ENCODE measurements around the gene NPIPB2.

NPIPB2 gene

DNA sequence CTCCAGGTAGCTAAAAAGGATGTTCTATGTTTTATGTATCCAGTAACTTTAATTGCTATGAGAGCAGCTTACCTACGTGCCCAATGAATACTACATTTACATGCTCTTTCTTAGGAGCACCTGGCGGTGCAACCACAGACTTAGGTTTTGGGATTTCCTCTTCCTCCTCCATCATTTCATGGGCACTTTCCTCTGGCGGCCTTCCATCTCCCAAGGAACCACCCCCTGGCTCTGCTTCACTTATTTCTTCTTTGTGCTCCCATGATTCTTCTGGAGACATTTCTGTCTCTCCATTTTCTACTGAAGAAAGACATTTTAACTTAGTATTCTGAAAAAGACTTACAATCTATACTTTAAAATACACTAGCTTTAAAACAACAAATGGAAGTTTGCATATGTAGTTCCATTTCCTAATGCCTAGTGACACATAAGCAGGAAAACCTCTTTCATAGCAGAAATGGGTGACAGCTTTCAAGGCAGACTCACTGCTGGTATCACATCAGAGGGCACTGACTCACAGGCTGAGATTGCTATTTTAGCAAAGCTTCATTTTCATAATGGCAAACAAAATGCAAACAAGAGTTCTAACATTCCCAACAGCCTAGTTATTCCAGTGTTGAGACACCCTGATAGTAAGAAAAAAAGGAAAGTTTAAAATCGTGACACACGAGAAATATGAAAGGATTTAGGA is 45.2 kb downstream of the NPIPB2 start:
- DNase-seq, result no peak

GRCh38 chr16:11893571-11893970 is 48.3 kb downstream of the NPIPB2 start:
- no peak for DNase-seq

- no peak for DNase-seq
Observed at GRCh38 chr16:11892761-11893160, 49.1 kb downstream of the NPIPB2 start.

DNA sequence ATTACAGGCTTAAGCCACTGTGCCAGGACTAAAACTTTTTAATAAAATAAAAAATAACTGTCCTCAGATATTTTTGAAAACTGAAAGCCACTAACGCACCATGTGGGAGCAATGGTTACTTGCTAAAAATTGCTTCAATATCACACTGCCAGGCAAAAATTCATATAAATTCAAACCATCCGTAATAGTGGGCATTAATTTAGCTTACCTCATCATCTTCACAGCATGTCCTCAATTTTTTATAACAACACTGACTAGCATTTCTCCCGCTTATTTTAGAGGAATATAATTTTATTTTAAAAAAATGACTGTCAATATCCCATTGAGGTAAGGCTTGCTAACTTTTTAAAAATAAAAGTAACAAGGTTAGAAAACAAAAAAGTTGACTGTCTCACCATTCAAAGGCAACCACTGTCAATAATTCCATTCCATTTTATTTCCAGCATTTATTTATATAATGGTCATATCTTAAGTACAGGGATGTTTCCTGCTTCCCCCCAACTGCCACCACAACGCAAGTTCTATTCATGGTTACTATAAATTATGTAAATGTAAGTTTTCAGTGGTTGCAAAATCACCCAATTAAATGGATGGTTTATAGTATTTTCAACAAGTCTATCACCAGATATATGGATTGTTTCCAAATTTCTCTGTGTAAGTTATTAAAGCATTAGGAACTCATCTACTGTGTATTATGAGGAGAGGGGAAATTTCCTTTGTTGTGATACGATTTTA is 51.4 kb downstream of the NPIPB2 start:
- no peak for DNase-seq

GRCh38 chr16:11886881-11887280 is 55.0 kb downstream of the NPIPB2 start:
- DNase-seq, result no peak

- no peak for DNase-seq
Observed at GRCh38 chr16:11884035-11884434, 57.8 kb downstream of the NPIPB2 start.

DNA sequence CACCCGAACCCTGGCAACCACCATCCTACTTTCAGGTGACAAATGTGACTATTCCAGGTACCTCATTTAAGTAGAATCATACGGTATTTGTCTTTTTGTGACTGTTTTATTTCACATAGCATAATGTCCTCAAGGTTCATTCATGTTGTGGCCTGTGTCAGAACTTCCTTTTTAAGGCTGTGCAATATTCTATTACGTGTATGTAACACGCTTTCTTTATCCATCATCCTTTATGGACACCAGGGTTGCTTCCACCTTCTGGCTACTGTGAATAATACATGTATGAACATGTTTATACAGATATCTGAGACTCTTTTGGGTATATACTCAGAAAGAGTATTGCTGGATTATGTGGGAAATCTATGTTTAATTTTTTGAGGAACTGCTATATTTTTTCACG is 61.8 kb downstream of the NPIPB2 start:
- DNase-seq, result no peak

DNA sequence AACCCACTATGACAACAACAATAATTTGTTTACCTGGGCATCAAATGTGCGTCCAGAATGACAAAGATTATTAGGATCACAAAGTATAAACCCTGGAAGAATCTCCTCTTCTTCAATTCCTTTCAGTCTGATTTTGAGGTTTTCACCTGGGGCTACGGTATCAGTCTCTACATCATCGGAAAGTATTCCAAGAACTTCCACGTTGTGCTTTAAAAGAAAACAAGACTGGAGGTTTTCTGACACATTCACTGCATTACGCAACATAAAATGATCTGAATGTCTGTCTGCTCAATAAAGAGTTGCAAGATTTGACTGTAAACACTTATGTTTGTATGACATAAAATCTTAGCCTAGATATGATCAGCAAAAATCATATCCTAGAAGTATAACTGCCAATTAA is 64.5 kb downstream of the NPIPB2 start:
- no peak for DNase-seq

Measured in activated T-cell treated with anti-CD3 and anti-CD28 coated beads, Interleukin-2, amount 50 U/mL, for 48 hours (primary cell).